ENCODE measurements around the gene FAM186B.

FAM186B gene

DNA sequence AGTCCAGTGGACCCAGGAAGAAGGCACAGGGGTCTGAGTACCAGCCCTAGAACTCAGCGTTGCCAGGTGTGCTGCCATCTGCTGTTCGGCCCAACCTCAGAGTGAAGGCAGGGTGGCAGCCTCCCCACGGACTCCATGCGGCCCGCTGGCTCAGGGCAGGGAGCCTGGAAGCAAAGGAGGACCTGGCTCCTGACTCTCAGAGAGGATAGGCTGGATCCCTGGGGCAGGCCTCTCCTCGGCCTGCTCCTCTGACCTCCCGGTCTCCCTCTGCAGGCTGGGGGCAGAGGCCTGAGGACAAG, 47.6 kb downstream of the FAM186B start:
- no peak for DNase-seq
- TF ChIP-seq, protein P1, sequence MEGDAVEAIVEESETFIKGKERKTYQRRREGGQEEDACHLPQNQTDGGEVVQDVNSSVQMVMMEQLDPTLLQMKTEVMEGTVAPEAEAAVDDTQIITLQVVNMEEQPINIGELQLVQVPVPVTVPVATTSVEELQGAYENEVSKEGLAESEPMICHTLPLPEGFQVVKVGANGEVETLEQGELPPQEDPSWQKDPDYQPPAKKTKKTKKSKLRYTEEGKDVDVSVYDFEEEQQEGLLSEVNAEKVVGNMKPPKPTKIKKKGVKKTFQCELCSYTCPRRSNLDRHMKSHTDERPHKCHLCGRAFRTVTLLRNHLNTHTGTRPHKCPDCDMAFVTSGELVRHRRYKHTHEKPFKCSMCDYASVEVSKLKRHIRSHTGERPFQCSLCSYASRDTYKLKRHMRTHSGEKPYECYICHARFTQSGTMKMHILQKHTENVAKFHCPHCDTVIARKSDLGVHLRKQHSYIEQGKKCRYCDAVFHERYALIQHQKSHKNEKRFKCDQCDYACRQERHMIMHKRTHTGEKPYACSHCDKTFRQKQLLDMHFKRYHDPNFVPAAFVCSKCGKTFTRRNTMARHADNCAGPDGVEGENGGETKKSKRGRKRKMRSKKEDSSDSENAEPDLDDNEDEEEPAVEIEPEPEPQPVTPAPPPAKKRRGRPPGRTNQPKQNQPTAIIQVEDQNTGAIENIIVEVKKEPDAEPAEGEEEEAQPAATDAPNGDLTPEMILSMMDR (IDR thresholded peaks at IDR 0.05; ENCODE audit: low read depth, low read length), result peak; percentile 32
- Histone ChIP-seq H3K27me3 (no peaks in the 10 kb centered on the region), H3K36me3 (peaks cover 46% of the 10 kb centered on the region), H3K9me3 (no peaks in the 10 kb centered on the region), H3K4me3 (ENCODE audit: low read depth, low read length) (no peak overlapping the region), H3K4me1 (no peaks in the 10 kb centered on the region)

DNA sequence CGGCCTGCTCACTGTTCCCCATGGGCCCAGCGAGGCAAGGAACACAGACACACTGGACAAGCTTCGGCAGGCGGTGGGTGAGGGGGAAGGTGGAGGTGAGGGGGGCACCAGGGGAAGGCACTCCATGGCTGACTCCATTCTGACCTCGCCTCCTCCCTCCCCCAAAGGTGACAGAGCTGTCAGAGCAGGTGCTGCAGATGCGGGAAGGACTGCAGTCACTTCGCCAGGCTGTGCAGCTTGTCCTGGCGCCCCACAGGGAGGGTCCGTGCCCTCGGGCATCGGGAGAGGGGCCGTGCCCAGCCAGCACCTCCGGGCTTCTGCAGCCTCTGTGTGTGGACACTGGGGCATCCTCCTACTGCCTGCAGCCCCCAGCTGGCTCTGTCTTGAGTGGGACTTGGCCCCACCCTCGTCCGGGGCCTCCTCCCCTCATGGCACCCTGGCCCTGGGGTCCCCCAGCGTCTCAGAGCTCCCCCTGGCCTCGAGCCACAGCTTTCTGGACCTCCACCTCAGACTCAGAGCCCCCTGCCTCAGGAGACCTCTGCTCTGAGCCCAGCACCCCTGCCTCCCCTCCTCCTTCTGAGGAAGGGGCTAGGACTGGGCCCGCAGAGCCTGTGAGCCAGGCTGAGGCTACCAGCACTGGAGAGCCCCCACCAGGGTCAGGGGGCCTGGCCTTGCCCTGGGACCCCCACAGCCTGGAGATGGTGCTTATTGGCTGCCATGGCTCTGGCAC, 48.1 kb downstream of the FAM186B start:
- Histone ChIP-seq H3K36me3 (peaks cover 41% of the 10 kb centered on the region), H3K9me3 (no peaks in the 10 kb centered on the region), H3K4me3 (ENCODE audit: low read depth, low read length) (no peak overlapping the region), H3K4me1 (no peaks in the 10 kb centered on the region), H3K27me3 (no peaks in the 10 kb centered on the region)
- TF ChIP-seq, protein P1 (IDR thresholded peaks at IDR 0.05; ENCODE audit: low read depth, low read length), result no peak
- DNase-seq, result no peak

DNA sequence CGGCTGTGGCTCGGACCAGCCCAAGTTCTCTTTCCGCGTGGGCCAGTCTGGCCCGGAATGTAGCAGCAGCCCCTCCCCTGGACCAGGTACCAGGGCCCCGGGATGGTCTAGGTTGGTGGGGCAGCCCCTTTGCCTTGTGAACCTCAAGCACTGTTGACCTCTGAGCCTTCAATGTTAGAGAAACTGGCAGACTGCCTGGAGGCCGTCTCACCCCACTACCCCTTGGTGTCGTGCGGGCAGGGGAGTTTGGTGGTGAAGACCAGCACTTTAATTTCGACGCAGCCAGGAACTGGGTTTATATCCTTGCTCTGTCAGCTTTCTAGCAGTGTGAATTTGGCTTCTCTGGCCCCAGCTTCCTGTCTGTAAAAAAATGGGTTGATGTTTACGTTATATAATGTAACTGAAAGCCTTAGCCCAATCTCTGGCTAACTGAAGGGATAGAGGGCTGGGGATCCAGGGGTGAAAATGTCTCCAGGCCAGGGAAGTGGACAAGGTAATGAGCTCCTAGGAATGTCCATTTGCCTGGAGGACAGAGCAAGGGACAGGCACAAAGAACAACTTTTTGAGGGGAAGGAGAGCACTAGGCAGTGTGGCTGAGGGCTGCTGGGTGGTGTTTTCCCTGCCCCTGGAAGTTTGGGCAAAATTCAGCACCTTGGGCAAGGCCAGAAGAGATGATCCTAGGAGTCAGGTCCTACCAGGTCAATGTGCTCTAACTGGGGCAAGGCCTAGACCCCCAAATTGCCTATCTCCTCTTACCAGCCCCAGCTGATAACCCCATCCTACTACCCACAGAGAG, 48.9 kb downstream of the FAM186B start:
- Histone ChIP-seq H3K27me3 (no peaks in the 10 kb centered on the region), H3K4me3 (ENCODE audit: low read depth, low read length) (no peak overlapping the region), H3K4me1 (no peaks in the 10 kb centered on the region), H3K36me3 (peaks cover 33% of the 10 kb centered on the region), H3K9me3 (no peaks in the 10 kb centered on the region)
- DNase-seq, result no peak
- TF ChIP-seq, protein P1 (IDR thresholded peaks at IDR 0.05; ENCODE audit: low read depth, low read length), result no peak

DNA sequence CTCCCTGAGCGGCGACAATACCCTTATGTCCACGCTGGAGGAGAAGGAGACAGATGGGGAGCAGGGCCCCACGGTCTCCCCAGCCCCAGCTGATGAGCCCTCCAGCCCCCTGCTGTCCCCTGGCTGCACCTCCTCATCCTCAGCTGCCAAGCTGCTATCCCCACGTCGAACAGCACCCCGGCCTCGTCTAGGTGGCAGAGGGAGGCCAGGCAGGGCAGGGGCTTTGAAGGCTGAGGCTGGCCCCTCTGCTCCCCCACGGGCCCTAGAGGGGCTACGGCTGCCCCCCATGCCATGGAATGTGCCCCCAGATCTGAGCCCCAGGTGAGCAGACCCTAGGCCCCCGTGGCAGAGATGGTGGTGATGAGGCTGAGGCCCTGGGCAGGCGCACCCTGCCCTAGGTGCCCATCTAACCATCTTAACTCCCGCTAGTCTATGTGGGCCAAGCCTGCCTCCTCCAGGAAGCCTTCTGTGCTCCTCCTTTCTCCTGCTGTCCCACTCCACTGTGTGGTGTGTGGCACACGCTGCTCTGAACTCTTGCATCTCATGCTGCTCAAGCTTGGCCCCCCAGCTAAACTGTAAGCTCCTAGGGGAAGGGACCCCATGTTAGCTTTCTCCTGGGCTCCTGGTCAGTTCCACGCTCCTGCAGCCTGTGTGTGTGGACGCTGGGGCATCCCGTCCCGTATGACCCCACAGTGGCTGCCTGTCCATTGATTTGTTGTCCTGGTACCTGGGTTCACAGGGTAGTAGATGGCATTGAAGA, 49.6 kb downstream of the FAM186B start:
- Histone ChIP-seq H3K27me3 (no peaks in the 10 kb centered on the region), H3K36me3 (peaks cover 26% of the 10 kb centered on the region), H3K9me3 (no peaks in the 10 kb centered on the region), H3K4me3 (ENCODE audit: low read depth, low read length) (no peak overlapping the region), H3K4me1 (no peaks in the 10 kb centered on the region)
- no peak for DNase-seq
- TF ChIP-seq, protein P1 (IDR thresholded peaks at IDR 0.05; ENCODE audit: low read depth, low read length), result no peak

DNA sequence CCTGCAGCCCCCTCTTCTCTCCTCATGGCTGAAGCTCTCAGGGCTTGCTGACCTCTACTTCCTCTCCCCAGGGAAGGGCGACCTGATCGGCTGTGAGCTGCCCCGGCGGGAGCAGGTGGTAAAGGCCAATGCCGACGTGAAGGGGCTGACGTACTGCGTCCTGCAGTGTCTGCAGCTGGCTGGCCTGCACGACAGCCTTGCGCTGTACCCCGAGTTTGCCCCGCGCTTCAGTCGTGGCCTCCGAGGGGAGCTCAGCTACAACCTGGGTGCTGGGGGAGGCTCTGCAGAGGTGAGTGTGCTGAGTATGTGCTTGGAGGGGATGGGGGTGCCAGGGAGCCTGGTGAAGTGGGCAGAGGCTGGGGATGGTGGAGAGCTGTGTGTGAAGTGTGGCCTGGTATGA, 51.2 kb downstream of the FAM186B start:
- Histone ChIP-seq H3K36me3 (peaks cover 12% of the 10 kb centered on the region), H3K9me3 (no peaks in the 10 kb centered on the region), H3K4me1 (no peaks in the 10 kb centered on the region), H3K4me3 (ENCODE audit: low read depth, low read length) (no peak overlapping the region), H3K27me3 (no peaks in the 10 kb centered on the region)
- TF ChIP-seq, protein P1 (IDR thresholded peaks at IDR 0.05; ENCODE audit: low read depth, low read length), result no peak
- no peak for DNase-seq

Measured in BE2C (cell line).